GM04503 (cell line): ENCODE measurements around the gene C15orf61.

Source experiments
- DNase-seq: peaks from one replicate; pipeline ENCODE4 v3.0.0-alpha.2; 2012; ENCODE audit warnings: low read depth

Gene C15orf61

DNA sequence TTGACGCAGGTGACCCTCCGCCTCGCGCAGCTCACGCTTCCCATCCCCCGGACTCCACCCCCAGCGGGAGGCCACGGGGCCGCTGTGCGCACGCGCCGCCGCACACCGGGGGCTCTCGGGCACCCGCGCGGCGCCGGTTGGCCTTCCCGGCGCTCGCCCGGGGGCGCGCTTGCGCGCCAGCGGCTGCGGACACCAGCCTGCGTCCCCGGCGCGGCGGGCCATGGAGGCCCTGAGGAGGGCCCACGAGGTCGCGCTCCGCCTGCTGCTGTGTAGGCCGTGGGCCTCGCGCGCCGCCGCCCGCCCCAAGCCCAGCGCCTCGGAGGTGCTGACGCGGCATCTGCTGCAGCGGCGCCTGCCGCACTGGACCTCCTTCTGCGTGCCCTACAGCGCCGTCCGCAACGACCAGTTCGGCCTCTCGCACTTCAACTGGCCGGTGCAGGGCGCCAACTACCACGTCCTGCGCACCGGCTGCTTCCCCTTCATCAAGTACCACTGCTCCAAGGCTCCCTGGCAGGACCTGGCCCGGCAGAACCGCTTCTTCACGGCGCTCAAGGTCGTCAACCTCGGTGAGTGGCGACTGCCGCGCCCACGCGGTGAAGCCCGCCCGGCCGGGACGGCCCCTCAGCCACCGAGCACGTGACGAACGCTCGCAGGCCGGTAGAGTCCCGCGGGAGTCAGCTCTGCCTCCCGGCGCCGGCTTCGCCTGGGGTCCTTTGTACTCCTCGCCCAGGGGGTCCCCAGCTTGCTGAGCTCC is at the start of gene C15orf61:
TSS of gene C15orf61 (plus strand) at position 103 of the 754 bp plus-strand sequence. CDS start at position 221, 118 bp downstream.
- no peak for DNase-seq

DNA sequence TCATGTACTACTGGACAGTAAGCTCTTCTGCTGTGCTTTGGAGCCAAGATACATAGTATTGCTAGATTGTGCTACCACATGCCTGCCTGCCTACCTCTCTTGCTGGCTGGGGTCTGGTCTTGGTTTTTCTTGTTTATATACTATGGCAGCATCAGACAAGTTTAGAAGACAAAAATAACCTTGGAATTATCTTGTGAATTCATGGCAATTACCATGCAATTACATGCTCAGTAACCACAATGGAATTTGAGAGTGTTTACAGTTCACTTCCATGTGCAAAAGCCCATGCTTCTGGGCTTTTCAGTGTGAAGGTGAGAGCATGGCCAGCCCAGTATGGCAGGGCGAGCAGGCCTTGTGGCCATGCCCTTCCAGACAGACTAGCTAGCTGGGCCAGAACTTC is 48.0 kb upstream of the C15orf61 start:
- DNase-seq = peak; percentile 12

DNA sequence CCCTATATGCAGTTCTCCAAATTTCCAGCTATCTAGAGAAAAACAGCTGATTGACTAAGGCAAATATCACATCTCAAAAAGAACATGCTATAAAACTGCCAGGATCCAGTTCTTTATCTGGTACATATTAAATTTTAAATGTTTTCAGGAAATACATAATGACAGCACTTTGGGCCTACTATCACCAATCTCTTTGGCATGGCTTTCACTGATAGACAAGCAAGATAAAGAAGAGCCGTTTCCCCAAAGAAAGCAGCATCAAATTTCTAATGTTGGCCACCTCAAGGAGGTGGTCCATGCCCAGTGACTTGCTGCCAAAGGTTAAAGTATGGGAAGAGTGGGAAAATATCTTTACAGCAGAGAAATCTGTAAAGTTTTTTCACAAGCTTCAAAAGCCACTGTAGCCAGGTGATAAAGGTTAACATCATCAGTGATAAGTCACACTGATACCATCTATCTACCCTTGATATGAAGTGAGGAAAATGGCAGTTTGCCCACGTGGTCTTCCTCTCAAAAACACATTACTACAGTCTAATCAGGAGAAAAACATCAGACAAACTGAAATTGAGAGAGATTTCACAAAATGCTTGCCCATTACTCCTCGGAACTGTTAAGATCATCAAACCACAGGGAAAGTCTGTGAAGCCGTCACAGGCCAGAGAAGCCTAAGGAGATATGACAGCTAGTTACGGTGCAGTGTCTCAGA is 46.4 kb upstream of the C15orf61 start:
- DNase-seq = no peak

DNA sequence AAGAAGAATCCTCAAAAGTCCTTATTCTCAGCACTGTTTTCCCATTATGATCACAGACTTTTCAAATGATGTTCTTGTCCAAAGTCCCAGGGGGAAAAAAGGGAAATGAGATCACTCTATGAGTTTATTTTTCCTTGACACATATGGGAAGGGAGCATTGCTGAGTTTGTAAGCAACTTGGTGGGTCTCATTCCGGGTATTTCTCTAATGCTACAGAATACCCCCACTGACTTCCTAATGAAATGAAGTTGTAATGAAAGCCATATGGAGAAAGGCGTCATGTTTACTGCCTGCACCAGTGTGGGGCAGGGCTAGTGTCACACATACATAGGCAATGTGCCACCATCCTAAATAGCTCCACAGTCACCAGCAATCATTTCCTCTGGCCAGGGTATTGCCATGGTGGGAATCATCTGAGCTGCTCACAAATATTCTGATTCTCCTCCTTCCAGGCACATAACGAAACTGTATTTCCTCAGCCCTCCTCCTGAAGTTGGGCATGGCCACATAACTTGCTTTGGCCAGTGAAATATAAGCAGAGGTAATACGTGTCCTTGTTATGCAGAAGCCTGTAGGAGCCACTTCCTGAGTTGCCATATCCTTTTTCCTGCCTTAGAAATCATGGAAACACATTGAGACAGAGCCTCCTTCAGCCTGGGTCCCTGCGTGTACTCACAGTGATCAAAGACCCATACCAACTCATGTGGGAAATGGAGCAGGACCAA is 41.0 kb upstream of the C15orf61 start:
- peak; percentile 22 for DNase-seq

DNA sequence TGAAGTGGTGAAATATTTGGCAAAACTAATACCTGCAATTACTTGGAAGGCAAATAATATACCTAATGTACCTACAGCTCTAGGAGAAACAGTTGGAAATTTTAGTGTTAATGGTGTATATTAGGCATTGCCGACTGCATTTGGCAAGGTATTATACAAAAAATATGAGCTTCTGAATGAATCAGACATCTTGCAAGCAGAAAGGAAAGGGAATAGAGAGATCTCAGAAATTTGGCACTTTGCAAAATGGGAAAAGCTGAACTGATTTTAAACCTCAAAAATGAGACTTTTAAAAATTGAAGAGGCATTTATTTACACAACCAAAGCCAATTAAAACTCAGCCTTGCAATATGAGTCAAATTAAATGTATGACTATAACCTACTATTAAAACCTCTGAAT is 40.2 kb upstream of the C15orf61 start:
- no peak for DNase-seq

DNA sequence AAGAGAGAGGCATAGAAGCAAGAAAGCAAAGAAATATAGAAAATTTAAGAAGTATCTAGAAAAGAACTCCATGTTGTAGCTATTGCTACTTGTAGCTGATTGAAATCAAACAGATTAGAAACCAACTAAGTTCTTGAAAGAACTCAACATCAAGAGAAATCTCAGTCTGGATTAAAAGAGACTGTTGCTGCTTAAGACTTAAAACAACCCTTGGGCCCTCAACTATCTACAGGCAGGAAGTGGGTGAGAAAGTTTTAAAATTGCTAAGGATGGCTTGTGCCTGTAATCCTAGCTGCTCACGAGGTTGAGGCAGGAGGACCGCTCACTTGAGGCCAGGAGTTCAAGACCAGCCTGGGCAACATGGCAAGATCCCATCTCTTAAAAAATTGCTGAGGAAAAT is 39.3 kb upstream of the C15orf61 start:
- DNase-seq = no peak

DNA sequence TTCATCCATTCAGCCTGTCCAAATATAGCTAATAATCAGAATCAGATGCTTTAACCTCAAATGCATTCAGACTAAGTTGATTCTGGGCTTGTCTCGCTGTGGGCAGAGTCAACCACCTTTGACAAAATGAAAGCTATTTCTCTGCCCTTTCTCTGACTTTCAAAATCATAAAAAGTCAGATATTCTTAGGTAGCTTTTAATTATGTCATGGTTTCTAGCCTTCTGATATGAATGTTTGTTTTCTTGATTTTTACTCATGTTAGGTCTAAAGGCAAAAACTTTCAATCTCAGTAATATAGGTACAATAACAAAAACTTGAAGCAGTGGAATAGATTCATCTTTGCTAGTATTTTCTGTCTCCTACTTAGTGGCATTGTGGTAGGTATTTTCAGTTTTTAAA is 25.3 kb upstream of the C15orf61 start:
- no peak for DNase-seq

DNA sequence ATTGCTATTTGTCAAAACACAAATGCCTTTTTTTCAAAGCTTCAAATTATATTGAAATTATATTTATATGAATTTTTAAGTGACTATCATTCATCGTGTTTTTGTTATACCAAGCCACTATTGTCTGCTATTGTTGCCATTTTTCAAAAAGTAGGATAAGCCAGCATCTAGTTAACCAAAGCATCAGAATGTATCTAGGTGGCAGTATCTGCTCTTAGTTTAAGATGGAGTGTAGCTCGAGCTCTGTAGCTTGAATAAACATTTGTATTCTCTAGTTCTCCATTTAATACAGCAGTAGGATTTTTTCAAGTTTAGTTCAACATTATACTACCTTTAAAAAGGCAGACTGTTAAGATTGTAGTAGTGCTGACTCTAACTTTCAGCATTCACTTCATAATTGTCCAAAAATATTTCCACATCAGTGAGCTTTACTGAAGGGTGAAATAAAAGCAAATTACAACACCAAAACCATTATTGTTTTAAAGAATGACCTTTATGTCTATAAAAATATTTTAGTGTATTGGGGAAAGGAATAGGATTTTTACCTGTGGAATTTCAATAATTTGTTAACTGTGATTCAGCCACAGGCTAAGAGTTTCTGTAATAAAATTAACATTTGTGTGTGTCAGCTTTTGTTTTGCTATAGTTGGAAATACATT is 19.6 kb upstream of the C15orf61 start:
- no peak for DNase-seq

DNA sequence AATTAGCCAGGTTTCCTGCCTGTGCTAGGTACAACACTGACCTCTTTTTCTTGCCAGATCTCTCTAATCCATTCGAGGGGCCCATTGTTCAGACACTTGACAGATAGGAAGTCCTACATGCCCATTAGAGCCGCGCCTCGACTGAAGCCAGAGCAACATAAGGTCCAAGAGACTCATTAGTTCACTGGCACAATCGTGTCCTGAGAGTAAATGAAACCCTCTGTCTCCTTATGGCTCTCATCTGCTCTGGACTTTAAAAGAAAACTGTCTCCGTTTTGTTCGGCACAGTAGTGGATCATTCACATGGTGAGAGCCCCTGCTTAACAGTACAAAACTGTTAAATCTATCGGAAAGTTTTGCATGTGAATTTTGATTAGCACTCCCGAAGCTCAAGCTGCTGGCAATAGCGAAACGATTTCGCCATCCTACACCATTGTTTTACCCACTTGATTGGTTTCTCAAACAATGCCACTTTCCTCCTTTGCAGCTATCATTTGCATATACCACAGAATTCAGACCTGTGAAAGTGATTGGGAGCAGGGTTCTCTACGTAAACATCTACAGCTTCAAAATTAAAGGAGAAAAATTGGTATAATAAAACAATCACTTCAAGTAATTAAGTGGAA is 19.0 kb upstream of the C15orf61 start:
- DNase-seq = no peak

DNA sequence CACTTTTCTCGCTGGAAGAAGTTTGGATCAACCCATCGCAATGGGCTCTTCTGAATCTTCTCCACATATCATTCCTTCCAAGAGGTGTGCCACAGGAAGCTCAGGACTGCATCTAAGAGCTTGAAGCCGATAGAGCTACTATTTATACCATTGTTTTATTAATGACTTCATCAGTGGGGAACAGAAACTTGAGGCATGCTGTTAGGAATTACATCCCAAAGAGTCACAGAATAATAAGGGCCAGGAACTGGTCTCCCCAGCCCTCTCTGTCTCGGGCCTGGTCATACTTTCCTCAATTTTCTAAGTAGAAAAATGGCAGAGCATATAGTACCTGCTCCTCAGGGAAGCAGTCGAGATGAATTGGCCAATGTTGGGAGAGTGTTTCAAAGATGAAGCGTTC is 16.9 kb upstream of the C15orf61 start:
- no peak for DNase-seq

DNA sequence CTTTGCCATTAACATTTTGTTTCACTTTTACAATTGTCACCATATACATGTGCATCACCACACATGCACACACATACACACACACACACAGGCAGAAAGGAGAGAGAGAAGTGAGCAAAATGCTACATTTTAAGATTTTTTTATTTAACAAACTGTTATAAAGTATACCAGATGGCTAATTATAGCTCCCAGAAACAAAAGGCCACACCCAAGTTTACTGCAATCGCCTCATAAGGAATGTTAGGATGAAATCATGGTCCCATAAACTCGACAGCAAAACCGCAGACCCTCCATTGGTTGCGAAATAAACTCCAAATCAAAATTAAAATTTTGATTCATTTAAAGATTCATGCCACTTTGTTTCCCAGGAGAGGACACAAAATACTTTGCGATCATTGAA is 16.1 kb upstream of the C15orf61 start:
- DNase-seq = peak; percentile 83

DNA sequence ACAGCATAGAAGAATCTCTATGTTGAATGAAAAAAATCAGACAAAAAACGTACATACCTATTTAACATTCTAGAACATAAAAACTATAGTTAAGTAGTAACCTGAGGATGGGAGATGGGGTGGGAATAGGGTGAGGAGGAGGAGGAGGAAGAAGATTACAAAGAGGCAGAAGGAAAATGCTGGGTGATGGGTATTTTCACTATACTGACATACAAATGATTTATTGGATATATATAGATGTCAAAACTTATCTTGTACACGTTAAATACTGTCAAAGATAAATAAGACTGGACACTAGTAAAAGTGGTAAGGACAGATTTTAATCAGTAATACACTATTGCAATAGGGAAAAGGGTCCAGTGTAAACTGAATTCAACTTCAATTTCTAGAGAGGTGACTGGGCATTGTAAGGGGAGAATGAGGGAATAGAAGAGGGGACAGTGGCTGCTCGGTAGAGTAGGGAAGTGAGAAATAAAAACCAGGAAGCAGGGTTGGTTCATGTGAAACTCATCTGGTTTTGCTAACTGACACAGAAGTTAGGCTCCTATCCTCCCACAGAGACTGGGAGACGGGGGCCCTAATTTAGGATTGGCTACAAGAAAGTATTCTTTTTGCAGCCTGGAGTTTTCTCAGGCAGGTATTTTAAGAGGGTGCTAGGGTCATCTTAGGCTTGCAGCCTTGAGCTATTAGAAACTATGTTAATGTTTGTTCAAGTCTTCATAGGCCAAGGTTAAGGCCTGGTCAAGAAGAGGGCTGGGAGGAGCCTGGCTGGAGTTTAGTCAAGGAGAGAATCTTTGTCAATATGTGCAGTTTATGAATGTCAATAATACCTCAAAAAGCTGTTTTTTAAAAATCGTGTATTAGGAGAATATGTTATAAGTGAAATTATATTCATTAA is 15.0 kb upstream of the C15orf61 start:
- no peak for DNase-seq

DNA sequence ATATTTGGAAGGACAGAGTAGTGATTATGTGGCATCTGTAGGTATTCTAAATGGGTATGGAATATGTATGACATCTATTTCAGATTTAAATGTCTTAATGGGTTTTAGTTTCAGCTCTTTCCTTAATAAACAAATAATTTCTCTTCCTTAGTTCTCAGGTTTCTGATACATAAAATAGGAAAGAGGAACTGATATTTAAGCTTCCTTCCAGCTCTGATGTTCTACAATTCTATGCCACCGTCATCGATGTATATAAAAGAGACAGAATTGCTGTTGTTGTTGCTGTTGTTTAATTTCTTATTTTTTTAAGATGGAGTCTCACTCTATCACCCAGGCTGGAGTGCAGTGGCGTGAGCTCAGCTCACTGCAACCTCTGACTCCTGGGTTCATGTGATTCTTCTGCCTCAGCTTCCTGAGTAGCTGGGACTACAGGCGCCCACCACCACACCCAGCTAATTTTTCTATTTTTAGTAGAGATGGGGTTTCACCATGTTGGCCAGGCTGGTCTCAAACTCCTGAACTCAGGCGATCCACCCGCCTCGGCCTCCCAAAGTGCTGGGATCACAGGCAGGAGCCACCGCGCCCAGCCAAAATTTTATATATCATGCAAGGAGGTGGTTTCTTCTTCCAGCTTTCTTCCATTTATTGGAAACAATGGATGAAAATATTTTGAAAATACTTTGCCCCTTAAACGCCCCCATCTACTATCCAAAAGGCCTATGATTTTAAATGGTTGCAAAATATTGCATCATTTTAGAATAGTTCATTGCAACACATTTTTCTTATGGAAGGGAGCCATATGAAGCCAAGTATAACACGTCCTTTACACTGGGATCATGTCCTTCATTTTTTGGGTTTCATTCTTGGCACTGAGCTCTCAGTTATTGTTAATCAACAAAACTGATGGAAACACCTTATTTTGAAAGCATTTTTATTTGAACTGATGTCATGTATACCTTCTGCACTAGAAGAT is 13.9 kb upstream of the C15orf61 start:
- DNase-seq = no peak

DNA sequence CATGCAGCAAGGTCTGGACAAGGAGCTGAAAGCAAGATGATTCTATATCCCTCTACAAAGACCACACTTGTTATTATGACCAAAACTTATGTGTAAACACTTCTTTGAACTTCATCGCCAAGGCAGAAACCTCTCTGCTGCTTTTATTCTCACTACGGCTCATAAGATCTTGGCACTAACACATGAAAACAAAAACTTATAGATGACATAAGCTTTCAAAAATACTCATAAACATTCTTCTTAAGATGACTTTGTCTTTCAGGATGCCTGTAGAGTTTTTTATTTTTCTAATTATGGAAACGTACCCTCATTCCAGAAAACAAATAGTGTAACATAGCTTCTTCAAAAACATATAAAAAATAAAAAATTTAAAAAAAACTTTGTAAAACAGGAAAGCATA is 12.5 kb upstream of the C15orf61 start:
- DNase-seq = no peak

DNA sequence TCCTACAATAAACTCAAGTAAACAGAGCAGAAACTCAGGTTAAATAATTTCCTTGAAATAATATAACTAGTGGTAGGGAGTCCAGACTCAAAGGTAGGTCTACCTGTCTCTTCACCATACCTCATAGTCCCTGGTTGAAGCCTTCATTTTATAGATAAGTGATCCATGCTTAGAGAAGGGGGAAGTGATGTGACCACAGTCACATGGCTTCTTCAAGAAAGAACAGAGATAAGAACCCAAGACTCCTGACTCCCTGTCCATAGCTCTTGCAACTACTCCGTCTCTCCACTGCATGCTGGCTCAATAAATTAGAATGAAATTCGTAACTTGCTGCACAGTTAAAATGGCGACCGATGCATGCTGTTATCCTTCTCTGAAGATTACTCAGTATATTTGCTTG is 11.0 kb upstream of the C15orf61 start:
- no peak for DNase-seq

DNA sequence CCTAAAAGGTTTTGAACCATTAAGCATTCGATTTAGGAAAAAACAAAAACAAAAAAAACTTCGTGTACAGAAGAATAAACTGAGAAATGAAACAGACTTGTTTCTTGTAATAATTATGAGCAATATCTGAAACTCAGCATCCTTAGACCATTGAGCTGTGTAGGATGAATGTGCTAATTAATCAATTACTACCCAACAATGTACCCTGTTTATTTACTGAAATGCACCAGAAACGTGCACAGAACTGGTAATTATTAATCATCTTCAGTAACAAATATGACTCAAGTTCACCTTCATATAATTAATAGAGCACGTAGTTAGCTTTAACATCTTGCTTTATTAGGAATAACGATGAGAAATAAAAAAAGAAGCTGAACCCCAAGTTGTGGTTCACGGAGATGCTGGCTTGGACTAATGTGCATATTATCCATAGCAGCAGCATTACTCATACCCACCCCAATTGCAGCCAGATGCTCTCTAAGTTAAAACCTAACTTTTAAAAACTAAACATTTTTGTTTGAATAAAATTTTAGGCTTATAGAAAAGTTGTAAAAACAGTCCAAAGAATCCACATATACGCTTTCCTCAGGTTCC is 10.2 kb upstream of the C15orf61 start:
- no peak for DNase-seq

DNA sequence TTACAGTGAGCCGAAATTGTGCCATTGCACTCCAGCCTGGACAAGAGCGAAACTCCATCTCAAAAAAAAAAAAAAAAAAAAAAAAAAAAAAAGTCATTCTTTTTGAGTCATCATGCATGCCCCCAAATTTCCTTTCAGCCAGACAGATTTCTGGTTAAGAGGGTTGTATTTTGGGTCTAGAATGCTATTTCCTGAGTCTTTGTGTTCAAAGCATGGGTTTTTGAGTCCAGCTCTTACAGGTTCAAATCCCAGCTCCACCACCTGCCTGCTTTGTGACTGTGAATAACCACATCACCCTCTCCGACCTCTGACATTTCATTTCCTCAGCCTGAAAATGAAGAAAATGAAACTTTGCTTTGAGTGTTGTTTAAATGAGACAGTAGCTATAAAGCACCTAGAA is 9.3 kb upstream of the C15orf61 start:
- DNase-seq = no peak

DNA sequence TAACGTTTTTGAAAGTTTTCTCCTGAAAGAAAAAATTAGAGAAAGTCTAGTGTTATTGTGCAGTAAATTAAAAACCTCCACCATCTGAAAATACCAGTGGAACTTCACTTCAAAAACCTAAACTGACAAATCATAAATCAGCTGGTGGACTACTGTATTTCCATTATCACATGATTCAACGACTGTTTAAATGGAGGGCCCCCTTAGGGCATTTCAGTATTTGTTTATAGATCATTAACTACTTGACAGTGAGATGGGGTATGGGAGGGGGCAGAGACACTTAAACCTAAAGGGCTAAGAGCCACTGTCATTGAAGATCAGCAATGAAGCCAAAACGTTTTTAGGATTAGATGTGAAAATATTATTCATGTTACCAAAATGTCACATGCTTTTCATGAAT is 8.8 kb upstream of the C15orf61 start:
- no peak for DNase-seq

DNA sequence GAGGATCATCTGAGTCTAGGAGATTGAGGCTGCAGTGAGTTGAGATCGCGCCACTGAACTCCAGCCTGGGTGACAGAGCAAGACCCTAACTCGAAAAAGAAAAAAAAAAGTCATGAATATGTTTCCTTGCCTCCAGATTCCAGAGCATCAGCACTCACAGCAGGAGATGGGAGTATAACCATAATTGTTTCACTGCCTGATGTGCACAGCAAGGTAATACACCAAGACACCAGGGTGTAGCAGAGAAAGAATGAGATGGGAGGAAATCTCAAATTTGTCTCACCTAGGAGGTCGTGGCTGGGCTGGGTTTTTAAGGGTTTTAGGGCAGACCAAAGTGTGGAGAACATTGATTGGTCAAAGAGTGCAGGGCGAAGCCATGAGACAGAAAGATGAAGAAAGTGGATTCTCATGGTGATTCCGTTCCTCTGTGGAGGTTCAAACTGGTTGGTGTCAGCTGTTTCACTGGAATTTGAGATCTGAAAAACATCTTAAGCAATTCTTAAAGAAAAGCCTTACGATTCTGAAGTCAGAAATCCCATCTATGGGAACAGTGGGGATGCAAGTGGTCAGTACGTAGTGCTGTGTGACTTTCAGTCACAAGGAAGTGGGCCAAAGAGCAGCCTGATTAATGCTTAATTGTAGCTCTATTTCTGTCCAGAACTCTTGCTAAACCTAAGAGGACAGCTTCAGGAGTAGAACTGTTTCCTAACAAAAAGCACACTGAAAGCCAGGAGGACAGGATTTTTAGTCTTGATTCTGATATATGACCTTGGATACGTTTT is 7.8 kb upstream of the C15orf61 start:
- no peak for DNase-seq
